HepG2 (cell line): Measurements from ENCODE around the gene CMIP. TPM values are rescaled to one million over a fixed set of nuclear protein-coding genes. Genes with fewer than 3 reads are reported as not detected.
A peak's percentile ranks its signal among the peaks of the same experiment; 100 is the strongest.

Experiments
- ATAC-seq: fragments of 200-7000 bp; cut with Tn5 transposase; 3 replicates; pipeline ENCODE4 v1.9.1; 2020; ENCODE audit warnings: mild to moderate bottlenecking, moderate library complexity
- BruUV-seq: library from RNA; stranded (reverse); fragments of 400-500 nt; replicated peaks from 2 replicates; lab custom pipeline; 2021; lab: Mats Ljungman, UMichigan
- CTCF ChIA-PET: fragments of 300-600 bp; formaldehyde crosslinking; extraction: SDS; loops from one replicate; lab custom pipeline; 2021; ENCODE audit warnings: low total read pairs, inconsistent platforms, low intra/inter-chr PET ratio; lab: Yijun Ruan, JAX
- POLR2A ChIA-PET: fragments of 350-600 bp; sonication (Branson Sonifier 250); formaldehyde crosslinking; loops from one replicate; lab custom pipeline; 2020; ENCODE audit warnings: antibody characterized with exemption, inconsistent platforms; lab: Yijun Ruan, JAX
- DNase-seq: peaks from one replicate; pipeline ENCODE4 v3.0.0-alpha.2; 2015; ENCODE audit warnings: low spot score
- FAIRE-seq: peaks from 3 replicates; lab custom pipeline; 2011; peaks lifted over from hg19 to GRCh38; lab: Jason Lieb, UNC
- H2AFZ ChIP-seq: one replicate; pipeline ENCODE4 v1.6.1; 2011; ENCODE audit warnings: low read length, inconsistent platforms
- H3K27ac ChIP-seq: fragments of 300-600 bp; 3 replicates; pipeline ENCODE4 v1.8.0; 2011; ENCODE audit warnings: mixed run types, mild to moderate bottlenecking, mixed read lengths, low read length, inconsistent platforms; ENCODE audit not compliant: insufficient read depth; ENCODE audit errors: extremely low read length
- H3K27me3 ChIP-seq, 2 experiments: fragments of 200-600 bp in 1 of 2; 2 replicates in 1 of 2; 3 replicates in 1 of 2; pipeline versions ENCODE4 v1.6.0 to v1.8.0; 2011; ENCODE audit warnings: low read length in 2 of 2, mild to moderate bottlenecking in 2 of 2, moderate library complexity in 2 of 2, inconsistent platforms in 1 of 2; ENCODE audit not compliant: insufficient read depth in 2 of 2, control insufficient read depth in 1 of 2
- H3K36me3 ChIP-seq, 2 experiments: fragments of 200-600 bp in 1 of 2; replicated peaks in 1 of 2; 2 replicates in 1 of 2; 3 replicates in 1 of 2; pipeline versions ENCODE4 v1.5.1 to v1.8.0; 2011; ENCODE audit warnings: low read length in 2 of 2, inconsistent platforms in 1 of 2; ENCODE audit not compliant: insufficient read depth in 2 of 2, control insufficient read depth in 1 of 2
- H3K4me1 ChIP-seq: 2 replicates; pipeline ENCODE4 v1.5.1; 2012; ENCODE audit warnings: low read length, inconsistent platforms; ENCODE audit not compliant: insufficient read depth
- H3K4me2 ChIP-seq: 2 replicates; pipeline ENCODE4 v1.6.0; 2011; ENCODE audit warnings: low read depth, low read length, inconsistent platforms
- H3K4me3 ChIP-seq, 3 experiments: fragments of 200-600 bp in 1 of 3; sonication (generic), shearing (Covaris generic) in 1 of 3; replicated peaks in 1 of 3; 2 replicates each; pipeline ENCODE4 v1.5.1; 2011 to 2016; ENCODE audit warnings: low read length in 3 of 3, inconsistent platforms in 2 of 3, low read depth in 2 of 3, mild to moderate bottlenecking in 2 of 3, control low read depth in 1 of 3, mixed read lengths in 1 of 3; ENCODE audit not compliant: insufficient read depth in 1 of 3
- H3K79me2 ChIP-seq: one replicate; pipeline ENCODE4 v1.6.1; 2011; ENCODE audit warnings: low read length, inconsistent platforms; ENCODE audit not compliant: insufficient read depth
- H3K9ac ChIP-seq: 2 replicates; pipeline ENCODE4 v1.6.0; 2011; ENCODE audit warnings: mild to moderate bottlenecking, low read depth, low read length, inconsistent platforms; ENCODE audit not compliant: insufficient read depth
- H3K9me3 ChIP-seq: 2 replicates; pipeline ENCODE4 v1.5.1; 2012; ENCODE audit warnings: mild to moderate bottlenecking, low read length
- H4K20me1 ChIP-seq: 2 replicates; pipeline ENCODE4 v1.6.0; 2011; ENCODE audit warnings: inconsistent platforms, mild to moderate bottlenecking, low read length, moderate library complexity; ENCODE audit not compliant: insufficient read depth
- AGO2 ChIP-seq: fragments of 200-400 bp; formaldehyde crosslinking; optimal IDR thresholded peaks from 2 replicates; pipeline ENCODE3; 2017; ENCODE audit warnings: mild to moderate bottlenecking, low read depth, low read length, moderate library complexity
- FOXM1 ChIP-seq: sonication (generic); formaldehyde crosslinking; IDR thresholded peaks from 2 replicates; pipeline ENCODE4 v1.5.0; 2020; ENCODE audit warnings: missing genetic modification reagents
- HNF4G ChIP-seq, 2 experiments: sonication (generic) in 1 of 2; formaldehyde crosslinking in 1 of 2; IDR thresholded peaks; 2 replicates each; pipeline versions ENCODE4 v1.4.0 to v1.6.1; 2011 to 2020; ENCODE audit warnings: borderline replicate concordance in 2 of 2, low read depth in 2 of 2, mild to moderate bottlenecking in 2 of 2, low read length in 1 of 2, missing genetic modification reagents in 1 of 2, moderate library complexity in 1 of 2
- POLR2A ChIP-seq, 2 experiments: IDR thresholded peaks; 2 replicates each; pipeline ENCODE4 v1.6.1; 2011; ENCODE audit warnings: low read depth in 2 of 2, low read length in 2 of 2, mild to moderate bottlenecking in 1 of 2, moderate library complexity in 1 of 2; ENCODE audit not compliant: insufficient read depth in 1 of 2
- ZNF101 ChIP-seq: sonication (generic); formaldehyde crosslinking; IDR thresholded peaks from 2 replicates; pipeline ENCODE4 v1.4.0; 2020; ENCODE audit warnings: mild to moderate bottlenecking, low read depth, missing genetic modification reagents, borderline replicate concordance
- ZNF253 ChIP-seq: sonication (generic); formaldehyde crosslinking; IDR thresholded peaks from 2 replicates; pipeline ENCODE4 v1.8.0; 2022; ENCODE audit warnings: mild to moderate bottlenecking, missing genetic modification reagents, borderline replicate concordance
- ZNF274 ChIP-seq: sonication (generic); formaldehyde crosslinking; IDR thresholded peaks from 2 replicates; pipeline ENCODE4 v1.5.1; 2020; ENCODE audit warnings: mild to moderate bottlenecking, missing genetic modification reagents
- ZNF737 ChIP-seq: sonication (generic); formaldehyde crosslinking; IDR thresholded peaks from 2 replicates; pipeline ENCODE4 v1.5.0; 2020; ENCODE audit warnings: missing genetic modification reagents, mild to moderate bottlenecking, borderline replicate concordance
- ZNF777 ChIP-seq: sonication (generic); formaldehyde crosslinking; IDR thresholded peaks from 2 replicates; pipeline ENCODE4 v1.4.0; 2020; ENCODE audit warnings: missing genetic modification reagents
- ZSCAN31 ChIP-seq: sonication (generic); formaldehyde crosslinking; IDR thresholded peaks from 2 replicates; pipeline ENCODE4 v1.5.0; 2020; ENCODE audit warnings: low read depth, mild to moderate bottlenecking, missing genetic modification reagents
- WGBS: methylation state at CpG from one replicate; pipeline ENCODE4 v1.1.6; 2017; ENCODE audit warnings: low lambda C conversion rate; 5-methylcytosine and 5-hydroxymethylcytosine counted together
- in situ Hi-C: cut with HindIII; loops from 2 replicates; pipeline ENCODE4 v1.10.0; 2017; ENCODE audit warnings: low pct_unique_long_range_greater_than_20kb; ENCODE audit not compliant: extremely low pct_ligation_motif_present
- intact Hi-C: fragments of 100-400 bp; cut with micrococcal nuclease; formaldehyde crosslinking; loops from one replicate; pipeline ENCODE4 v1.10.0; 2022; ENCODE audit not compliant: unreplicated experiment
- polyA plus RNA-seq, 8 experiments: library from polyadenylated mRNA; depleted of rRNA in 3 of 8; stranded (reverse) in 7 of 8; unstranded in 1 of 8; fragments of >200 nt; fragmentation: Illumina TruSeq in 4 of 8; extraction: Trizol in 4 of 8; gene quantifications; 2 replicates each; pipeline versions ENCODE4 v1.2.1 to v1.2.3, GENCODE V29; 2011 to 2016; ENCODE audit warnings: low read depth in 4 of 8, missing spikeins in 1 of 8, mixed read lengths in 1 of 8; ENCODE audit not compliant: insufficient read depth in 1 of 8
- total RNA-seq, 5 experiments: library from RNA; depleted of rRNA; stranded (reverse); fragments of >200 nt; fragmentation: Illumina TruSeq; extraction: Trizol; gene quantifications; 2 replicates each; pipeline ENCODE4 v1.2.3, GENCODE V29; 2016; ENCODE audit warnings: low read depth in 1 of 5
- TF ChIP-seq, protein P1 (sequence below): sonication (generic); formaldehyde crosslinking; IDR thresholded peaks from 2 replicates; pipeline ENCODE4 v1.4.0; 2020; ENCODE audit warnings: missing genetic modification reagents
- TF ChIP-seq, protein P2 (sequence below): sonication (generic); formaldehyde crosslinking; IDR thresholded peaks from 2 replicates; pipeline ENCODE4 v1.8.0; 2022; ENCODE audit warnings: missing genetic modification reagents, mild to moderate bottlenecking, inconsistent platforms, borderline replicate concordance
- TF ChIP-seq, protein P3 (sequence below): sonication (generic); formaldehyde crosslinking; IDR thresholded peaks from 2 replicates; pipeline ENCODE4 v1.5.0; 2020; ENCODE audit warnings: missing genetic modification reagents
- TF ChIP-seq, protein P4 (sequence below): sonication (generic); formaldehyde crosslinking; IDR thresholded peaks from 2 replicates; pipeline ENCODE4 v1.5.0; 2020; ENCODE audit warnings: missing genetic modification reagents, mild to moderate bottlenecking, borderline replicate concordance

The CMIP gene
- total and polyA plus RNA-seq, 2 of the 13 experiments (the other 11 are each of a cell fraction or from before 2014, with no cell fraction given), result 10.9 to 18.1 TPM

DNA sequence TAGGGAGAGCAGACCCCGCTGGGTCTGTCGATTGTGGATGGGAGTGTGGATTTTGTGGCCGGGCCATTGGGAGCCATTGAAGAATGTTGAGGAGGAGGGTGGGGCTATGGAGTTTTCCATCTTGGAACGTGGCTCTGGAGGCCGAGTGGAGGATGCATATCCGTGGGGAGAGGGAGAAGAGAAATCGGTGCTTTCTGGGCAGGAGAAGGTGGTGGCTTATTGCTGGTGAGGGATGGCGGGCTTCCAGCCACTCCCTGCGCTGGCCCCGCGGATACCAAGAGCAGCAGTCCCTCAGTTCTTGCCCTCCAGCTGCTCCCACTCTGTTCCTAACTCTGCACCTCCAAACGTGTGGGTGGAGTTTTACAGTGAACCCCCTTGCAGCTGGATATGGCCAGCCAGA lies 162.4 kb downstream of the CMIP start:
- TF ChIP-seq, protein P1, sequence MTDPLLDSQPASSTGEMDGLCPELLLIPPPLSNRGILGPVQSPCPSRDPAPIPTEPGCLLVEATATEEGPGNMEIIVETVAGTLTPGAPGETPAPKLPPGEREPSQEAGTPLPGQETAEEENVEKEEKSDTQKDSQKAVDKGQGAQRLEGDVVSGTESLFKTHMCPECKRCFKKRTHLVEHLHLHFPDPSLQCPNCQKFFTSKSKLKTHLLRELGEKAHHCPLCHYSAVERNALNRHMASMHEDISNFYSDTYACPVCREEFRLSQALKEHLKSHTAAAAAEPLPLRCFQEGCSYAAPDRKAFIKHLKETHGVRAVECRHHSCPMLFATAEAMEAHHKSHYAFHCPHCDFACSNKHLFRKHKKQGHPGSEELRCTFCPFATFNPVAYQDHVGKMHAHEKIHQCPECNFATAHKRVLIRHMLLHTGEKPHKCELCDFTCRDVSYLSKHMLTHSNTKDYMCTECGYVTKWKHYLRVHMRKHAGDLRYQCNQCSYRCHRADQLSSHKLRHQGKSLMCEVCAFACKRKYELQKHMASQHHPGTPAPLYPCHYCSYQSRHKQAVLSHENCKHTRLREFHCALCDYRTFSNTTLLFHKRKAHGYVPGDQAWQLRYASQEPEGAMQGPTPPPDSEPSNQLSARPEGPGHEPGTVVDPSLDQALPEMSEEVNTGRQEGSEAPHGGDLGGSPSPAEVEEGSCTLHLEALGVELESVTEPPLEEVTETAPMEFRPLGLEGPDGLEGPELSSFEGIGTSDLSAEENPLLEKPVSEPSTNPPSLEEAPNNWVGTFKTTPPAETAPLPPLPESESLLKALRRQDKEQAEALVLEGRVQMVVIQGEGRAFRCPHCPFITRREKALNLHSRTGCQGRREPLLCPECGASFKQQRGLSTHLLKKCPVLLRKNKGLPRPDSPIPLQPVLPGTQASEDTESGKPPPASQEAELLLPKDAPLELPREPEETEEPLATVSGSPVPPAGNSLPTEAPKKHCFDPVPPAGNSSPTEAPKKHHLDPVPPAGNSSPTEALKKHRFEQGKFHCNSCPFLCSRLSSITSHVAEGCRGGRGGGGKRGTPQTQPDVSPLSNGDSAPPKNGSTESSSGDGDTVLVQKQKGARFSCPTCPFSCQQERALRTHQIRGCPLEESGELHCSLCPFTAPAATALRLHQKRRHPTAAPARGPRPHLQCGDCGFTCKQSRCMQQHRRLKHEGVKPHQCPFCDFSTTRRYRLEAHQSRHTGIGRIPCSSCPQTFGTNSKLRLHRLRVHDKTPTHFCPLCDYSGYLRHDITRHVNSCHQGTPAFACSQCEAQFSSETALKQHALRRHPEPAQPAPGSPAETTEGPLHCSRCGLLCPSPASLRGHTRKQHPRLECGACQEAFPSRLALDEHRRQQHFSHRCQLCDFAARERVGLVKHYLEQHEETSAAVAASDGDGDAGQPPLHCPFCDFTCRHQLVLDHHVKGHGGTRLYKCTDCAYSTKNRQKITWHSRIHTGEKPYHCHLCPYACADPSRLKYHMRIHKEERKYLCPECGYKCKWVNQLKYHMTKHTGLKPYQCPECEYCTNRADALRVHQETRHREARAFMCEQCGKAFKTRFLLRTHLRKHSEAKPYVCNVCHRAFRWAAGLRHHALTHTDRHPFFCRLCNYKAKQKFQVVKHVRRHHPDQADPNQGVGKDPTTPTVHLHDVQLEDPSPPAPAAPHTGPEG (CRISPR knock-in tag), result no peak
- TF ChIP-seq, protein P2, sequence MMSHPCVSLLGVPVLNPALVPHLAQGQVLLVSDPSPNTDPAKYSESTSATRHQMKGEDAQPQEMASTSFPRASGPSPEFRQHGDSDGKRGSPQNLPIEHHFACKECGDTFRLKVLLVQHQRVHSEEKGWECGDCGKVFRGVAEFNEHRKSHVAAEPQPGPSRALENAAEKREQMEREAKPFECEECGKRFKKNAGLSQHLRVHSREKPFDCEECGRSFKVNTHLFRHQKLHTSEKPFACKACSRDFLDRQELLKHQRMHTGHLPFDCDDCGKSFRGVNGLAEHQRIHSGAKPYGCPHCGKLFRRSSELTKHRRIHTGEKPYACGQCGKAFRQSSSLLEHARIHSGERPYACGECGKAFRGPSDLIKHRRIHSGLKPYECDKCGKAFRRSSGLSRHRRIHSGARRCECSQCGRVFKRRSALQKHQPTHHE, result no peak
- TF ChIP-seq, protein P3, sequence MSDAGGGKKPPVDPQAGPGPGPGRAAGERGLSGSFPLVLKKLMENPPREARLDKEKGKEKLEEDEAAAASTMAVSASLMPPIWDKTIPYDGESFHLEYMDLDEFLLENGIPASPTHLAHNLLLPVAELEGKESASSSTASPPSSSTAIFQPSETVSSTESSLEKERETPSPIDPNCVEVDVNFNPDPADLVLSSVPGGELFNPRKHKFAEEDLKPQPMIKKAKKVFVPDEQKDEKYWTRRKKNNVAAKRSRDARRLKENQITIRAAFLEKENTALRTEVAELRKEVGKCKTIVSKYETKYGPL (CRISPR knock-in tag), result no peak
- TF ChIP-seq ZNF253 (CRISPR knock-in tag), result no peak
- no peak for TF ChIP-seq ZSCAN31 (CRISPR knock-in tag)
- TF ChIP-seq AGO2, result peak; percentile 56
- TF ChIP-seq, protein P4, sequence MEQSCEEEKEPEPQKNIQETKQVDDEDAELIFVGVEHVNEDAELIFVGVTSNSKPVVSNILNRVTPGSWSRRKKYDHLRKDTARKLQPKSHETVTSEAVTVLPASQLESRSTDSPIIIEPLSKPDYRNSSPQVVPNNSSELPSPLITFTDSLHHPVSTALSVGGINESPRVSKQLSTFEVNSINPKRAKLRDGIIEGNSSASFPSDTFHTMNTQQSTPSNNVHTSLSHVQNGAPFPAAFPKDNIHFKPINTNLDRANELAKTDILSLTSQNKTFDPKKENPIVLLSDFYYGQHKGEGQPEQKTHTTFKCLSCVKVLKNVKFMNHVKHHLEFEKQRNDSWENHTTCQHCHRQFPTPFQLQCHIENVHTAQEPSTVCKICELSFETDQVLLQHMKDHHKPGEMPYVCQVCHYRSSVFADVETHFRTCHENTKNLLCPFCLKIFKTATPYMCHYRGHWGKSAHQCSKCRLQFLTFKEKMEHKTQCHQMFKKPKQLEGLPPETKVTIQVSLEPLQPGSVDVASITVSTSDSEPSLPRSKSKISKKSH, result peak; percentile 59; the same call in 1 of the 2 replicates
- TF ChIP-seq ZNF101 (CRISPR knock-in tag), result no peak
- no peak for TF ChIP-seq ZNF274
- no peak for TF ChIP-seq ZNF777 (CRISPR knock-in tag)
- 0 out of 4 replicates have a peak, but pooled peaks of 1 of the 2 experiments have one; percentile 11 for TF ChIP-seq POLR2A (IDR thresholded peaks at IDR 0.05; ENCODE audit: insufficient read depth in 1 of 2, low read depth in 2 of 2, low read length in 2 of 2)
- no peak for TF ChIP-seq HNF4G (IDR thresholded peaks at IDR 0.05; ENCODE audit: borderline replicate concordance, low read depth, low read length)
- TF ChIP-seq HNF4G (CRISPR knock-in tag; IDR thresholded peaks at IDR 0.05; ENCODE audit: borderline replicate concordance, low read depth), result no peak
- no peak for TF ChIP-seq FOXM1
- no peak for TF ChIP-seq ZNF737 (CRISPR knock-in tag)
- TF ChIP-seq, all 625 proteins: peak for 3
- POLR2A ChIA-PET, result no interaction called here
- no peaks in the 10 kb centered on the region for H3K4me1 ChIP-seq
- H3K36me3 ChIP-seq, result peaks cover 34 to 72% of the 10 kb centered on the region in 2 experiments
- no peaks in the 10 kb centered on the region for H3K9me3 ChIP-seq
- H3K9ac ChIP-seq, result no peak overlapping the region
- intact Hi-C loops (no loop called here), in situ Hi-C loops (no loop called here)
- no peak for ATAC-seq
- CTCF ChIA-PET, result no interaction called here
- peaks cover 69% of the 10 kb centered on the region for H4K20me1 ChIP-seq
- no peak overlapping the region for H3K4me3 ChIP-seq
- no peak overlapping the region for H2AFZ ChIP-seq
- H3K79me2 ChIP-seq, result peaks cover 27% of the 10 kb centered on the region
- no TSS peak for BruUV-seq
- H3K27ac ChIP-seq, result no peak overlapping the region
- FAIRE-seq, result no peak
- no peak overlapping the region for H3K4me2 ChIP-seq
- DNase-seq, result no peak
- WGBS, result 97% methylated on average over 11 of the region's 12 CpGs
- H3K27me3 ChIP-seq, result no peaks in the 10 kb centered on the region
